HG03103 (cell line): ENCODE measurements around the gene MCC.

Source experiments
- ATAC-seq: cut with Tn5 transposase; IDR thresholded peaks from one replicate; pipeline ENCODE4 v1.9.1; 2021; ENCODE audit warnings: low read depth; ENCODE audit not compliant: unreplicated experiment

MCC gene

GRCh38 chr5:113187906-113188305 is 300.3 kb downstream of the MCC start:
- no peak for ATAC-seq

- ATAC-seq, result no peak
These were observed 302.2 kb downstream of the MCC start for GRCh38 chr5:113186061-113186460.

- ATAC-seq, result no peak
These were observed 304.6 kb downstream of the MCC start for GRCh38 chr5:113183694-113184093.

GRCh38 chr5:113182658-113183344 is 305.5 kb downstream of the MCC start:
- ATAC-seq, result no peak

- no peak for ATAC-seq
These were observed 306.3 kb downstream of the MCC start for GRCh38 chr5:113181853-113182490.

GRCh38 chr5:113181409-113181808 is 306.8 kb downstream of the MCC start:
- no peak for ATAC-seq

- no peak for ATAC-seq
These were observed 309.1 kb downstream of the MCC start for GRCh38 chr5:113179156-113179555.

- ATAC-seq, result no peak
These were observed 310.0 kb downstream of the MCC start for GRCh38 chr5:113178073-113178779.

GRCh38 chr5:113177225-113177624 is 311.0 kb downstream of the MCC start:
- ATAC-seq, result no peak

GRCh38 chr5:113176734-113177133 is 311.5 kb downstream of the MCC start:
- ATAC-seq, result no peak

GRCh38 chr5:113176196-113176595 is 312.1 kb downstream of the MCC start:
- no peak for ATAC-seq

GRCh38 chr5:113172231-113172826 is 315.9 kb downstream of the MCC start:
- ATAC-seq, result no peak

- ATAC-seq, result no peak
These were observed 316.7 kb downstream of the MCC start for GRCh38 chr5:113171520-113171919.

- no peak for ATAC-seq
These were observed 317.5 kb downstream of the MCC start for GRCh38 chr5:113170707-113171106.

GRCh38 chr5:113169720-113170119 is 318.5 kb downstream of the MCC start:
- ATAC-seq, result no peak

GRCh38 chr5:113167985-113168384 is 320.3 kb downstream of the MCC start:
- no peak for ATAC-seq

- no peak for ATAC-seq
These were observed 321.3 kb downstream of the MCC start for GRCh38 chr5:113166852-113167366.

GRCh38 chr5:113166261-113166660 is 322.0 kb downstream of the MCC start:
- ATAC-seq, result no peak

GRCh38 chr5:113164021-113164420 is 324.2 kb downstream of the MCC start:
- no peak for ATAC-seq

GRCh38 chr5:113163328-113163727 is 324.9 kb downstream of the MCC start:
- ATAC-seq, result no peak

GRCh38 chr5:113162770-113163169 is 325.5 kb downstream of the MCC start:
- ATAC-seq, result no peak
